COLO829 (cell line): ENCODE data around the gene COG3.
"Not testable (repeated sequence)": the region's sequence is repeated elsewhere in the genome, so short reads cannot be mapped to it uniquely, and the experiment has no call there.

Source experiments
- DNase-seq: peaks from one replicate; pipeline ENCODE4 v3.0.0; 2012; ENCODE audit warnings: low spot score

The COG3 gene

GRCh38 chr13:45464687-45465453, at the start of gene COG3:
Gene COG3, plus strand, starts transcription at chr13:45464939. Its CDS starts 98 bp downstream, at chr13:45465037.
- peak; percentile 98 for DNase-seq

- DNase-seq: no peak
Measured at GRCh38 chr13:45415112-45415511, 49.6 kb upstream of the COG3 start.

GRCh38 chr13:45416516-45417128, 48.1 kb upstream of the COG3 start:
- no peak for DNase-seq

- peak; percentile 73 for DNase-seq
Measured at GRCh38 chr13:45417790-45418534, 46.8 kb upstream of the COG3 start, which contains the start of gene SLC25A30. Gene SLC25A30, minus strand, starts transcription at chr13:45418373. Its CDS starts 6,948 bp downstream, at chr13:45411425.

GRCh38 chr13:45419389-45419788, 45.4 kb upstream of the COG3 start:
- not testable (repeated sequence) for DNase-seq

- DNase-seq: no peak
Measured at GRCh38 chr13:45419945-45420344, 44.8 kb upstream of the COG3 start.

- no peak for DNase-seq
Measured at GRCh38 chr13:45422731-45423292, 41.9 kb upstream of the COG3 start.

- not testable (repeated sequence) for DNase-seq
Measured at GRCh38 chr13:45426056-45426841, 38.5 kb upstream of the COG3 start.

GRCh38 chr13:45432737-45433380, 31.9 kb upstream of the COG3 start:
- no peak for DNase-seq

- DNase-seq: no peak
Measured at GRCh38 chr13:45433381-45433790, 31.4 kb upstream of the COG3 start.

- no peak for DNase-seq
Measured at GRCh38 chr13:45434556-45435371, 30.0 kb upstream of the COG3 start.

GRCh38 chr13:45436332-45436731, 28.4 kb upstream of the COG3 start:
- no peak for DNase-seq

GRCh38 chr13:45436953-45437352, 27.8 kb upstream of the COG3 start:
- DNase-seq: no peak

- DNase-seq: no peak
Measured at GRCh38 chr13:45437947-45438346, 26.8 kb upstream of the COG3 start.

- DNase-seq: no peak
Measured at GRCh38 chr13:45439008-45439407, 25.7 kb upstream of the COG3 start.

GRCh38 chr13:45439781-45440462, 24.8 kb upstream of the COG3 start:
- DNase-seq: no peak

- DNase-seq: peak; percentile 21
Measured at GRCh38 chr13:45441633-45442032, 23.1 kb upstream of the COG3 start.

- no peak for DNase-seq
Measured at GRCh38 chr13:45445053-45445452, 19.7 kb upstream of the COG3 start.

- DNase-seq: no peak
Measured at GRCh38 chr13:45446181-45446580, 18.6 kb upstream of the COG3 start.
